CD4-positive, CD25-positive, alpha-beta regulatory T cell (primary cell): ENCODE data around the gene RPL22L1. TPM values are rescaled to one million over a fixed set of nuclear protein-coding genes. Genes with fewer than 3 reads are reported as not detected.

ENCODE experiments used
- ATAC-seq, 2 donors: fragments of 150-1000 bp; cut with Tn5 transposase; one replicate each; pipeline ENCODE4 v1.10.0; 2021; ENCODE audit warnings: low read depth in 2 of 2, moderate number of reproducible peaks in 2 of 2, moderate library complexity in 1 of 2
- DNase-seq, 3 donors: peaks; one replicate each; pipeline versions ENCODE4 v3.0.0 to v3.0.0-alpha.2; 2012 to 2022; ENCODE audit warnings: mixed read lengths in 1 of 3
- H3K27ac ChIP-seq: one replicate; pipeline ENCODE4 v1.7.0; 2013; ENCODE audit warnings: mild to moderate bottlenecking, low read length; ENCODE audit not compliant: insufficient read depth, poor library complexity, severe bottlenecking
- H3K27me3 ChIP-seq: one replicate; pipeline ENCODE4 v1.7.0; 2013; ENCODE audit warnings: low read length; ENCODE audit not compliant: control insufficient read depth, insufficient read depth
- H3K36me3 ChIP-seq: one replicate; pipeline ENCODE4 v1.7.0; 2013; ENCODE audit warnings: mild to moderate bottlenecking, low read length, moderate library complexity; ENCODE audit not compliant: control insufficient read depth, insufficient read depth
- H3K4me1 ChIP-seq: 2 replicates; pipeline ENCODE4 v1.7.0; 2013; ENCODE audit warnings: mild to moderate bottlenecking, low read length; ENCODE audit not compliant: insufficient read depth, control insufficient read depth, poor library complexity, severe bottlenecking
- H3K4me3 ChIP-seq: one replicate; pipeline ENCODE4 v1.7.0; 2013; ENCODE audit warnings: low read depth, mild to moderate bottlenecking, low read length, moderate library complexity
- H3K9me3 ChIP-seq, 2 experiments: 1 replicate in 1 of 2; 2 replicates in 1 of 2; pipeline ENCODE4 v1.7.0; 2013; ENCODE audit warnings: low read length in 2 of 2, mild to moderate bottlenecking in 1 of 2, moderate library complexity in 1 of 2; ENCODE audit not compliant: control insufficient read depth in 2 of 2
- H3K27ac Mint-ChIP-seq, 3 donors: one replicate each; pipeline ENCODE4 v1.8.0; 2020 to 2022; ENCODE audit warnings: mild to moderate bottlenecking in 3 of 3, mixed read lengths in 3 of 3, moderate library complexity in 2 of 3
- H3K27me3 Mint-ChIP-seq: one replicate; pipeline ENCODE4 v1.8.0; 2022; ENCODE audit warnings: mild to moderate bottlenecking, mixed read lengths
- H3K36me3 Mint-ChIP-seq: one replicate; pipeline ENCODE4 v1.8.0; 2020; ENCODE audit warnings: mixed read lengths
- H3K4me1 Mint-ChIP-seq, 4 donors: one replicate each; pipeline ENCODE4 v1.8.0; 2020 to 2022; ENCODE audit warnings: mixed read lengths in 4 of 4, mild to moderate bottlenecking in 1 of 4
- H3K4me3 Mint-ChIP-seq, 4 donors: one replicate each; pipeline ENCODE4 v1.8.0; 2020 to 2022; ENCODE audit warnings: mild to moderate bottlenecking in 4 of 4, mixed read lengths in 4 of 4, moderate library complexity in 3 of 4
- H3K9me3 Mint-ChIP-seq, 7 donors: one replicate each; pipeline ENCODE4 v1.8.0; 2020 to 2022; ENCODE audit warnings: mixed read lengths in 7 of 7, mild to moderate bottlenecking in 3 of 7, moderate library complexity in 2 of 7
- polyA plus RNA-seq, 4 donors: library from polyadenylated mRNA; unstranded; fragments of 300-500 nt; fragmentation: Illumina TruSeq; gene quantifications; one replicate each; pipeline ENCODE4 v1.2.3, GENCODE V29; 2021
- total RNA-seq: library from RNA; stranded (reverse); gene quantifications from one replicate; pipeline ENCODE4 v1.2.3, GENCODE V29; 2022

The RPL22L1 gene
- total and polyA plus RNA-seq, 5 donors from 2014 or later = 25.5 to 48.4 (median 43.6) TPM

DNA sequence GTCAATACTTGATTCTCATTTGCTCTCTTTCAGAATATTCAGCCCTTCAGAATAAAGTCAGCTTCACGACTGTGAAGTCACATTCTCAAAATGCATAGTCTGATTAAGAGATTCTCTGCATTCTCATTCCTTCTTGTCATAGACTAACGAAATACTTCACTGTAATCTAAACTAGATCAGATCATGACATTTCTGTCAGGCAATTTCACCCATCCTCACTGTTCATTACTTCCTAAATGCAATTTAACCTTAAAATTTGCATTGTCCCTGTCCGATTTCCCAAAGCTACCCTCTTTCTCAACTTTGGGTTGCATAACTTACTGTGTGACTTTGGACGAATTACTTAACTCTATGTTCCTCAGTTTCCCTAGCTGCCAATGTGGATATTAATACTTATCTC lies 6.2 kb downstream of the RPL22L1 start:
- peaks cover 22% of the 10 kb centered on the region for H3K4me1 ChIP-seq
- no peaks in the 10 kb centered on the region for H3K27me3 Mint-ChIP-seq
- DNase-seq = no peak
- no peaks in the 10 kb centered on the region for H3K9me3 ChIP-seq
- no peaks in the 10 kb centered on the region for H3K9me3 Mint-ChIP-seq
- H3K36me3 ChIP-seq = peaks cover 31% of the 10 kb centered on the region
- peak overlapping the region in 1 of 4 donors; percentile 44 for H3K4me3 Mint-ChIP-seq
- peaks cover 12 to 21% (median 13%) of the 10 kb centered on the region in 4 donors for H3K4me1 Mint-ChIP-seq
- no peaks in the 10 kb centered on the region for H3K27me3 ChIP-seq
- H3K4me3 ChIP-seq = no peak overlapping the region
- no peak overlapping the region for H3K27ac ChIP-seq
- H3K27ac Mint-ChIP-seq = peak overlapping the region in 1 of 3 donors; percentile 76
- ATAC-seq = no peak
- H3K36me3 Mint-ChIP-seq = peaks cover 30% of the 10 kb centered on the region

DNA sequence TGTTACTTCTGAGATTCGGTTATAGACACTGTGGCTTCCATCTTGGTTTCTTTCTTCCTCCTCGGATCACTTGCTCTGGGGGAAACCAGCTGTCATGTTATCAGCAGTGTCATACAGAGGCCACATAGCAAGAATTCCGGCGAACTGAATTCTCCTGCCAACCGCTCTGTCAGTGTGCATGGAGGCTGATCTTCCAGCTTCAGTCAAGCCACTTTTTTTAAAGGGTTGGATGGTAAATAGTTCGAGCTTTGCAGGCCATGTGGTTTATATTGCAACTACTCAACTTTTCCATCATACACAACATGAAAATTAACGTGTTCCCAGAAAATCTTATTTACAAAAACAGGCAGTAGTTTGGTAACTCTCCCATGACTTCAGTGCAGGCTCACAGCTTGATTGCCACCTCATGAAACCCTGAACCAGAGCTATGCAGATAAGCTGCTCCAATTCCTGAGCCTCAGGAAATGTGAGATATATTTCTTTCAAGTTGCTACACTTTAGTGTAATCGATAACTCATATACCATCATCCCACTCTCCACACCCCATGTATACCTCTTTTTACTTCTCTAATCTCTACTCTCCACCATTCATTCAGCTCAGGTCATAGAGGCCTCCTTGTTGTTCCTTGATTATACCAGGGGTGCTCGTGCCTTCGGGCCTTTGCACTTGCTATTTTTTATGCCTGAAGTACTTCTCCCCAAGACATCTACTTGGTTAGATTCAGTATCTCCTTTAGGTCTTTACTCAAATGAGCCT lies 7.2 kb downstream of the RPL22L1 start:
- Mint-ChIP-seq H3K36me3 (peaks cover 30% of the 10 kb centered on the region), H3K9me3 (no peaks in the 10 kb centered on the region), H3K4me1 (peaks cover 12 to 14% (median 13%) of the 10 kb centered on the region in 4 donors), H3K4me3 (no peak overlapping the region), H3K27me3 (no peaks in the 10 kb centered on the region), H3K27ac (peak overlapping the region in 1 of 3 donors; percentile 38)
- peaks cover 31% of the 10 kb centered on the region for H3K36me3 ChIP-seq
- H3K4me3 ChIP-seq = no peak overlapping the region
- H3K27ac ChIP-seq = no peak overlapping the region
- no peak for ATAC-seq
- DNase-seq = no peak
- peaks cover 12% of the 10 kb centered on the region for H3K4me1 ChIP-seq
- no peaks in the 10 kb centered on the region for H3K9me3 ChIP-seq
- no peaks in the 10 kb centered on the region for H3K27me3 ChIP-seq

- peaks cover 0 to 2% (median 0%) of the 10 kb centered on the region in 4 donors for H3K4me1 Mint-ChIP-seq
- H3K27me3 ChIP-seq = no peaks in the 10 kb centered on the region
- H3K4me1 ChIP-seq = no peaks in the 10 kb centered on the region
- no peak for ATAC-seq
- no peak overlapping the region for H3K27ac ChIP-seq
- peaks cover 7% of the 10 kb centered on the region for H3K36me3 Mint-ChIP-seq
- H3K27ac Mint-ChIP-seq = no peak overlapping the region
- H3K4me3 Mint-ChIP-seq = no peak overlapping the region
- no peak overlapping the region for H3K4me3 ChIP-seq
- no peaks in the 10 kb centered on the region for H3K9me3 Mint-ChIP-seq
- no peaks in the 10 kb centered on the region for H3K9me3 ChIP-seq
- H3K27me3 Mint-ChIP-seq = no peaks in the 10 kb centered on the region
- no peaks in the 10 kb centered on the region for H3K36me3 ChIP-seq
- no peak for DNase-seq
These were observed 11.4 kb downstream of the RPL22L1 start for GRCh38 chr3:170858599-170858998.

- no peak for ATAC-seq
- Mint-ChIP-seq H3K4me1 (peaks cover 0 to 2% (median 0%) of the 10 kb centered on the region in 4 donors), H3K27me3 (peaks cover 21% of the 10 kb centered on the region), H3K4me3 (no peak overlapping the region), H3K27ac (no peak overlapping the region), H3K9me3 (no peaks in the 10 kb centered on the region), H3K36me3 (no peaks in the 10 kb centered on the region)
- no peak for DNase-seq
- no peaks in the 10 kb centered on the region for H3K9me3 ChIP-seq
- no peaks in the 10 kb centered on the region for H3K4me1 ChIP-seq
- H3K4me3 ChIP-seq = no peak overlapping the region
- H3K27me3 ChIP-seq = peaks cover 7% of the 10 kb centered on the region
- no peak overlapping the region for H3K27ac ChIP-seq
- H3K36me3 ChIP-seq = no peaks in the 10 kb centered on the region
These were observed 17.7 kb downstream of the RPL22L1 start for GRCh38 chr3:170852324-170852723.

- no peaks in the 10 kb centered on the region for H3K36me3 ChIP-seq
- H3K4me1 Mint-ChIP-seq = no peaks in the 10 kb centered on the region
- ATAC-seq (no peak), DNase-seq (no peak)
- no peak overlapping the region for H3K4me3 ChIP-seq
- no peak overlapping the region for H3K4me3 Mint-ChIP-seq
- peaks cover 18% of the 10 kb centered on the region for H3K27me3 ChIP-seq
- H3K36me3 Mint-ChIP-seq = no peaks in the 10 kb centered on the region
- no peaks in the 10 kb centered on the region for H3K4me1 ChIP-seq
- H3K27ac ChIP-seq = no peak overlapping the region
- no peak overlapping the region for H3K27ac Mint-ChIP-seq
- peaks cover 0 to 3% of the 10 kb centered on the region in 2 experiments for H3K9me3 ChIP-seq
- peaks cover 0 to 4% (median 0%) of the 10 kb centered on the region in 7 donors for H3K9me3 Mint-ChIP-seq
- H3K27me3 Mint-ChIP-seq = peaks cover 54% of the 10 kb centered on the region
These were observed 21.6 kb downstream of the RPL22L1 start for GRCh38 chr3:170848292-170848917.

DNA sequence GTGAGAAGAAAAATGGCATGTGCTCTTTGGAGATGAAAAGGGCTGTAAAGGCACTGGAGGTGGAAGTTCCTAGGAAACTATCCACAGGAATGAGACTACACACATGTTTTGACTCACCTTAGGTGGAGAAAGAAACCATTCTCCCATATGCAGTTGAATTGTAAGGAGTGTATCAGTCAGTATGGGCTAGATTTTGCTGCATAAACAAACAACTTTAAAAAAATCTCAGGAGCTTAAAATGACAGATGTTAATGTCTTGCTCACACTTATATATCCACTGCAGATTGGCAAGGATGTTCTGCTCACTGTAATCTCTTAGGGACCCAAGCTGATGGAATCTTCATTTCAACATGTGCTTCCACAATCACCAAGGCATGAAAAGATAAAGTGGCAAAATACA lies 25.6 kb downstream of the RPL22L1 start:
- Histone ChIP-seq H3K9me3 (peaks cover 0 to 3% of the 10 kb centered on the region in 2 experiments), H3K4me3 (no peak overlapping the region), H3K36me3 (no peaks in the 10 kb centered on the region), H3K4me1 (no peaks in the 10 kb centered on the region), H3K27me3 (peaks cover 34% of the 10 kb centered on the region), H3K27ac (no peak overlapping the region)
- no peak overlapping the region for H3K27ac Mint-ChIP-seq
- no peak overlapping the region for H3K4me3 Mint-ChIP-seq
- peaks cover 0 to 4% (median 0%) of the 10 kb centered on the region in 7 donors for H3K9me3 Mint-ChIP-seq
- no peaks in the 10 kb centered on the region for H3K4me1 Mint-ChIP-seq
- no peaks in the 10 kb centered on the region for H3K36me3 Mint-ChIP-seq
- peaks cover 47% of the 10 kb centered on the region for H3K27me3 Mint-ChIP-seq
- DNase-seq = no peak
- ATAC-seq = no peak

- H3K27ac ChIP-seq = no peak overlapping the region
- H3K27me3 Mint-ChIP-seq = peaks cover 46% of the 10 kb centered on the region
- H3K4me1 Mint-ChIP-seq = no peaks in the 10 kb centered on the region
- H3K4me3 Mint-ChIP-seq = no peak overlapping the region
- H3K27ac Mint-ChIP-seq = no peak overlapping the region
- ATAC-seq = no peak
- H3K4me3 ChIP-seq = no peak overlapping the region
- no peaks in the 10 kb centered on the region for H3K36me3 ChIP-seq
- H3K9me3 ChIP-seq = peaks cover 0 to 3% of the 10 kb centered on the region in 2 experiments
- no peak for DNase-seq
- peaks cover 0 to 4% (median 0%) of the 10 kb centered on the region in 7 donors for H3K9me3 Mint-ChIP-seq
- peaks cover 39% of the 10 kb centered on the region for H3K27me3 ChIP-seq
- no peaks in the 10 kb centered on the region for H3K4me1 ChIP-seq
- no peaks in the 10 kb centered on the region for H3K36me3 Mint-ChIP-seq
These were observed 29.6 kb downstream of the RPL22L1 start for GRCh38 chr3:170840291-170840859.
